Measurements from ENCODE around the gene XXYLT1.
A peak's percentile ranks its signal among the peaks of the same experiment; 100 is the strongest.

The XXYLT1 gene

DNA sequence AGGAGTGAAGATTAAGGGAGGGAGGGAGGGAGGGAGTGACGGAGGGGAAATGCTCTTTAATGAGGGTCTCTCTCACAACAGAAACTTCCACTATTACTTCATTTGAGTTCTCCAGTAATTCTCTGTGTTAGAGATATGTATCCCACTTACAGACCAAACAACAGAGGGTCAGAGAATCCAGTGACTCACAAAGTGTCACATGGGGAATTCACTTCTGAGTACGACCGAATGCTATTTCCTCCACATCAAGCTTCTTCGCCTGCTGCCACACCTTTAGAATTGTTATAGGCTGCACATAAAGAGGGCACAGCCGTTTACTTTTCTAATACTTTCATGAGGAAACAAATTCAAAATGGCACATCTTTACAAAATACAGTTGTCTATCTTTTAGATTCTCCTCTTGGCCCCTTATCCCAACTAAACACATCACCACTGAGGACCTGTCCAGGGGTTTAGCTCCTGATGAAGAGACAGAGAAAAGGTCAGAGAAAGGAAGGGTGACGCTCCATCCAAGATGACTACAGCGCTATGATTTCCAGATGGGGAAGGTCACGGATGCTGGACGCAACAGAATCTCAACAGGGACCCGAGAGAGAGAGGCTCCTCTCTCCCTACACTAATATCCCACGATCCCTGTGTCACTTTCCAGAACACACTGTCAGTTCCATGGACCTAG lies 119.0 kb downstream of the XXYLT1 start:
- peak; percentile 86 for DNase-seq (ENCODE audit: low read depth)

- DNase-seq (ENCODE audit: low read depth), result no peak
These were observed 119.6 kb downstream of the XXYLT1 start for GRCh38 chr3:195151402-195151801.

- no peak for DNase-seq (ENCODE audit: low read depth)
These were observed 120.5 kb downstream of the XXYLT1 start for GRCh38 chr3:195150181-195151118.

- no peak for DNase-seq (ENCODE audit: low read depth)
These were observed 121.5 kb downstream of the XXYLT1 start for GRCh38 chr3:195149292-195150030.

GRCh38 chr3:195148549-195148948 lies 122.4 kb downstream of the XXYLT1 start:
- DNase-seq (ENCODE audit: low read depth), result peak; percentile 45

GRCh38 chr3:195147649-195148080 lies 123.3 kb downstream of the XXYLT1 start:
- DNase-seq (ENCODE audit: low read depth), result peak; percentile 68

DNA sequence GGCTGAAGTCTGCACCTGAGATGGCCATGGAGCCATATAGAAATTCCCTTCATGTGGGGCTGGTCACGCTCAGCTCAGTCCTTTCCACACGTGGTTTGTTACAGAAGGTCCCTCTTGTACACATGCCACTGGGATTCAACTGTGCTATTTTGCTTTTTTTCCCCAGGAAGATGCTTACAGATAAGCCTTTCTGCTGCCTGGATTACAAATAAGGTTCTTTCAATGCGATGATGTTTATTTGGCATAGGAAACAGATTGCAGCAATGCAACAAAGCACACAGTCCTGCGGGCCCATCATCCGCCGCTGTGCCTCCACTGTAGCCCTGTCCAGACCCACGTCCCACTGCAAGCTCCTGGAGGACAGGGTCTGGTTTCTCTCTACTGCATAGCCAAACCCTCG lies 124.8 kb downstream of the XXYLT1 start:
- no peak for DNase-seq (ENCODE audit: low read depth)

GRCh38 chr3:195145579-195145978 lies 125.4 kb downstream of the XXYLT1 start:
- no peak for DNase-seq (ENCODE audit: low read depth)

- DNase-seq (ENCODE audit: low read depth), result no peak
These were observed 127.7 kb downstream of the XXYLT1 start for GRCh38 chr3:195143221-195143620.

GRCh38 chr3:195142519-195142918 lies 128.4 kb downstream of the XXYLT1 start:
- no peak for DNase-seq (ENCODE audit: low read depth)

DNA sequence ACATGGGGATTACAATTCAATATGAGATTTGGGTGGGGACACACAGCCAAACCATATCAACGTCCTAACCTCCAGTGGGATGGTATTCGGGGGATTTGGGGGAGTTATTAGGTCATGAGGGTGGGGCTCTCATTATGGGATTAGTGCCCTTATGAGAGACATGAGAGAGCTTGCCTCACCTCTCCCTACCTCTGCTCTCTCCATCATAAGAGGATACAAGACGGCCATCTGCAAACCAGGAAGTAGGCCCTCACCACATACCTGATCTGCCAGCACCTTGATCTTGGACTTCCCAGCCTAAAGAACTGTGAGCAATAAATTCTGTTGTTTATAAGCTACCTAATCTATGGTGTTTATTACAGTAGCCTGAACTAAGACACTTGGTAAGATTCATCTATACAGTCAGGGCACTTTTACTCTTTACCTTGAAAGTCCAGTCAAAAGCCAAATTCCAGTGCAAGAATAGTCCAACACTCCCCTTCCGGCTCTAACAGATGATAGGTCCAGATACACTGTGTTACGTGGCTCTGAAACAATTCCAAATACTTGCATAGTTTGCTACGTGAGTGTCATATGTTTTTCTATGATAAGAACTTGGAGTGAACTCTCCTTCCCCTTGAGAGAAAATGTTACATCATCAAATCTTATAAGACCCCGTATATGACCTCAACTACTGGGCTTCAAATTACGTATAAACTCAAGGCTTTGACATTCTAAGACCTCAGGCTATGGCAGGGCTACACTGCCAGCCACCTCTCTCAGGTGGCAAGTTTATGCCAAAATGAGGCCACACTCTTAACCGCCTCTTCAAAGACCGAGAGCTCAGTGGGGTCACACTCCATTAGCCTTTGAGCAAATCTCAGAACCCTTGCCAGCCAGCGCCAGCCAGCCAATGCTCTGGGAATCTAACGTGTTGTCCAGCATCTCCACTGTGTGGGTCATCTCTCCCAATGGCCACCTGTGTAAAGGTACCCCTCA lies 129.9 kb downstream of the XXYLT1 start:
- no peak for DNase-seq (ENCODE audit: low read depth)

DNA sequence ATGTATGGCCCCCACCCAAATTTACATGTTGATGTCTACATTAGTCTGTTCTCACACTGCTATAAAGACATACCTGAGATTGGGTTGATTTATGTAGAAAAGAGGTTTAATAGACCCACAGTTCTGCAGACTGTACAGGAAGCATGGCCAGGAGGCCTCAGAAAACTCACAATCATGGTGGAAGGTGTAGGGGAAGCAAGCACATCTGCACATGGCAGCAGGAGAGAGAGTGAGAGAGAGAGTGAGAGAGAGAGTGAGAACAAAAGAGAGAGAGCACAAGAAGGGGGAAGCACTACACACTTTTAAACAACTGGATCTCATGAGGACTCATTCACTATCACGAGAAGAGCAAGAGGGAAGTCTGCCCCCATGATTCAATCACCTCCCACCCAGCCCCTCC lies 130.5 kb downstream of the XXYLT1 start:
- DNase-seq (ENCODE audit: low read depth), result no peak

- DNase-seq (ENCODE audit: low read depth), result peak; percentile 42
These were observed 131.1 kb downstream of the XXYLT1 start for GRCh38 chr3:195139876-195140240.

- DNase-seq (ENCODE audit: low read depth), result no peak
These were observed 131.7 kb downstream of the XXYLT1 start for GRCh38 chr3:195139091-195139875.

- no peak for DNase-seq (ENCODE audit: low read depth)
These were observed 133.0 kb downstream of the XXYLT1 start for GRCh38 chr3:195137638-195138588.

- no peak for DNase-seq (ENCODE audit: low read depth)
These were observed 135.0 kb downstream of the XXYLT1 start for GRCh38 chr3:195135917-195136316.

DNA sequence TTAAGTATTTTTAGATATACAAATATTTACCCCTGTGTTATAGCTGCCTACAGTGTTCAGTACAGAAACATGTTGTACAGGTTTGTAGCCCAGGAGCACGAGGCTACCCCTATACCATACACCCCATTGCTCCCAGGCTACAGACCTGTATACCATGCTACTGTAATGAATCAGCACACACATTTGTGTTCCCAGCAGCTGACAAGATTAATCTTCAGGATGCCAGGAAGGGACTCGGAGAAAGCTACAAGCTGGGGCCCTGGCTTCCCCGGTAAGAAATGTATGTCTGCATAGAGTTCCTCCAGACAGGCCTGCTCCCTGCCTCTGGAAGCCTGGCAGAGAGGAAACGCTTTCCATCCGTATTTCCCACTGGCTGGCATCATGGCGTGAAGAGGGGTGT lies 136.5 kb downstream of the XXYLT1 start:
- DNase-seq (ENCODE audit: low read depth), result no peak

DNA sequence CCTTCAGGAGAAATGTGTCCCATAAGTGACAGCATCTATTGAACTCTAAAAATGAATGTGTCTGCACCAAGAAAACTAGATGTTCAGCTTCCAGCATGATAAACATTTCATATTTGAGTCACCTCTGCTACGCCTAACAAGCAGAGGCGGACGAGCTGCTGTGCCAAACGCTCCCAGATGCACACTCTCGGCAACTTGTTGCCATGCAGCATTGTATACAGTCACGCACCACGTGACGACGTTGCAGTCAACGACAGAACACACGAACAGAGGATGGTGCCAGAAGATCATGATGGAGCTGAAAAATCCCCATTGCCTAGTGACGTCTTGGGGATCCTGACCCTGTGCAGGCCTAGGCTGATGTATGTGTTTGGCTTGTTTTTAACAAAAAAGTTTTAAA lies 137.5 kb downstream of the XXYLT1 start:
- DNase-seq (ENCODE audit: low read depth), result peak; percentile 24

- DNase-seq (ENCODE audit: low read depth), result no peak
These were observed 137.9 kb downstream of the XXYLT1 start for GRCh38 chr3:195133013-195133412.

Data from EH (cell line).